Pulmonary artery endothelial cell (primary cell): ENCODE data around the gene SHB. TPM values are rescaled to one million over a fixed set of nuclear protein-coding genes. Genes with fewer than 3 reads are reported as not detected.
"Not testable (repeated sequence)": the region's sequence is repeated elsewhere in the genome, so short reads cannot be mapped to it uniquely, and the experiment has no call there.

Experiments
- DNase-seq: peaks from one replicate; pipeline ENCODE4 v3.0.0-alpha.2; 2011; ENCODE audit warnings: low read depth, low spot score
- total RNA-seq: library from RNA; depleted of rRNA; stranded (reverse); fragments of >200 nt; gene quantifications from 2 replicates; pipeline ENCODE4 v1.2.3, GENCODE V29; 2014

Gene SHB
- total RNA-seq, 1 donor from 2014 or later = 17.3 TPM

- no peak for DNase-seq
Measured at GRCh38 chr9:37920471-37921167, 148.4 kb downstream of the SHB start.

- DNase-seq = no peak
Measured at GRCh38 chr9:37919956-37920335, 149.1 kb downstream of the SHB start.

GRCh38 chr9:37919246-37919955 lies 149.6 kb downstream of the SHB start:
- DNase-seq = no peak

- no peak for DNase-seq
Measured at GRCh38 chr9:37918665-37919170, 150.3 kb downstream of the SHB start.

GRCh38 chr9:37917801-37918664 lies 151.0 kb downstream of the SHB start:
- DNase-seq = no peak

- DNase-seq = no peak
Measured at GRCh38 chr9:37917313-37917731, 151.7 kb downstream of the SHB start.

- no peak for DNase-seq
Measured at GRCh38 chr9:37916471-37917312, 152.3 kb downstream of the SHB start.

GRCh38 chr9:37915911-37916470 lies 153.0 kb downstream of the SHB start:
- DNase-seq = no peak

GRCh38 chr9:37914701-37915358 lies 154.2 kb downstream of the SHB start:
- no peak for DNase-seq

- DNase-seq = no peak
Measured at GRCh38 chr9:37914154-37914551, 154.9 kb downstream of the SHB start.

- DNase-seq = no peak
Measured at GRCh38 chr9:37913480-37914153, 155.4 kb downstream of the SHB start.

- no peak for DNase-seq
Measured at GRCh38 chr9:37911271-37911681, 157.8 kb downstream of the SHB start.

- no peak for DNase-seq
Measured at GRCh38 chr9:37910271-37910670, 158.8 kb downstream of the SHB start.

GRCh38 chr9:37909836-37910235 lies 159.2 kb downstream of the SHB start:
- DNase-seq = not testable (repeated sequence)

- no peak for DNase-seq
Measured at GRCh38 chr9:37909326-37909725, 159.7 kb downstream of the SHB start.

- no peak for DNase-seq
Measured at GRCh38 chr9:37908698-37909186, 160.3 kb downstream of the SHB start.

GRCh38 chr9:37908283-37908682 lies 160.7 kb downstream of the SHB start:
- no peak for DNase-seq

- no peak for DNase-seq
Measured at GRCh38 chr9:37906312-37907239, 162.5 kb downstream of the SHB start.
